CD4-positive, alpha-beta T cell (primary cell): Measurements from ENCODE around the gene CADM1. TPM values are rescaled to one million over a fixed set of nuclear protein-coding genes. Genes with fewer than 3 reads are reported as not detected.

Experiments used
- ATAC-seq: fragments of 200-7000 bp; cut with Tn5 transposase; one replicate; pipeline ENCODE4 v1.10.0; 2022; ENCODE audit warnings: mild to moderate bottlenecking; ENCODE audit not compliant: poor library complexity
- CTCF ChIA-PET: fragments of 350-600 bp; sonication (Branson Sonifier 250); formaldehyde crosslinking; loops from one replicate; lab custom pipeline; 2021; ENCODE audit warnings: antibody characterized with exemption, inconsistent platforms; lab: Charles Lee
- POLR2A ChIA-PET: fragments of 350-600 bp; sonication (Branson Sonifier 250); formaldehyde crosslinking; loops from one replicate; lab custom pipeline; 2021; ENCODE audit warnings: antibody characterized with exemption, inconsistent platforms; lab: Charles Lee
- DNase-seq, 14 experiments: peaks; one replicate each; pipeline ENCODE4 v3.0.0-alpha.2; 2013 to 2020; ENCODE audit warnings: mixed read lengths in 2 of 14
- H3K27ac ChIP-seq, 2 donors: one replicate each; pipeline versions ENCODE4 v1.5.1 to v1.7.0; 2013; ENCODE audit warnings: low read length in 2 of 2, low read depth in 1 of 2, mild to moderate bottlenecking in 1 of 2
- H3K27me3 ChIP-seq, 2 experiments: 1 replicate in 1 of 2; 2 replicates in 1 of 2; pipeline versions ENCODE4 v1.6.1 to v1.7.0; 2013; ENCODE audit warnings: low read length in 2 of 2, control low read depth in 1 of 2, mild to moderate bottlenecking in 1 of 2, moderate library complexity in 1 of 2; ENCODE audit not compliant: insufficient read depth in 2 of 2, control insufficient read depth in 1 of 2
- H3K36me3 ChIP-seq: one replicate; pipeline ENCODE4 v1.6.1; 2013; ENCODE audit warnings: low read length, control low read depth; ENCODE audit not compliant: insufficient read depth
- H3K4me1 ChIP-seq: one replicate; pipeline ENCODE4 v1.6.1; 2013; ENCODE audit warnings: low read length, control low read depth; ENCODE audit not compliant: insufficient read depth
- H3K4me3 ChIP-seq: one replicate; pipeline ENCODE4 v1.5.1; 2013; ENCODE audit warnings: mild to moderate bottlenecking, low read length, moderate library complexity
- H3K9me3 ChIP-seq, 2 experiments: 1 replicate in 1 of 2; 2 replicates in 1 of 2; pipeline versions ENCODE4 v1.6.1 to v1.7.0; 2013; ENCODE audit warnings: low read length in 2 of 2, mild to moderate bottlenecking in 2 of 2, control low read depth in 1 of 2, moderate library complexity in 1 of 2; ENCODE audit not compliant: control insufficient read depth in 1 of 2, insufficient read depth in 1 of 2
- H3K27ac Mint-ChIP-seq: one replicate; pipeline ENCODE4 v1.8.0; 2020; ENCODE audit warnings: mixed read lengths
- H3K27me3 Mint-ChIP-seq: one replicate; pipeline ENCODE4 v1.8.0; 2021; ENCODE audit warnings: mixed read lengths
- H3K36me3 Mint-ChIP-seq: one replicate; pipeline ENCODE4 v1.8.0; 2021; ENCODE audit warnings: low read depth, mixed read lengths
- H3K4me1 Mint-ChIP-seq: one replicate; pipeline ENCODE4 v1.8.0; 2021; ENCODE audit warnings: low read depth, mixed read lengths
- H3K4me3 Mint-ChIP-seq: one replicate; pipeline ENCODE4 v1.8.0; 2020; ENCODE audit warnings: mild to moderate bottlenecking, mixed read lengths
- H3K9me3 Mint-ChIP-seq: one replicate; pipeline ENCODE4 v1.8.0; 2020; ENCODE audit warnings: mixed read lengths
- CTCF ChIP-seq: fragments of 200-600 bp; IDR thresholded peaks from one replicate; pipeline ENCODE4 v1.8.0; 2022; ENCODE audit warnings: antibody characterized with exemption, mild to moderate bottlenecking
- intact Hi-C, 2 experiments: fragments of 100-400 bp; cut with DNase I in 1 of 2; cut with micrococcal nuclease in 1 of 2; formaldehyde crosslinking; loops; one replicate each; pipeline versions ENCODE4 v1.15.1 to v1.9.0; 2023 to 2025; cut with DNase I, micrococcal nuclease
- total RNA-seq, 174 experiments: library from RNA in 2 of 174; stranded (reverse) in 2 of 174; gene quantifications; one replicate each; pipeline ENCODE4 v1.2.3 and lab custom pipeline; 2021 to 2026

The CADM1 gene
- total RNA-seq, 2 experiments from 2014 or later: 1.1 to 1.4 TPM

GRCh38 chr11:115123641-115124040, 380.6 kb downstream of the CADM1 start:
- H3K36me3 ChIP-seq: no peaks in the 10 kb centered on the region
- no peaks in the 10 kb centered on the region for H3K4me1 Mint-ChIP-seq
- no peaks in the 10 kb centered on the region for H3K4me1 ChIP-seq
- H3K27ac ChIP-seq: no peak overlapping the region
- H3K4me3 Mint-ChIP-seq: no peak overlapping the region
- CTCF ChIA-PET: no interaction called here
- intact Hi-C loops: no loop called here
- no peak for ATAC-seq
- no peaks in the 10 kb centered on the region for H3K27me3 ChIP-seq
- no peak for TF ChIP-seq CTCF
- H3K9me3 ChIP-seq: no peaks in the 10 kb centered on the region
- DNase-seq: no peak
- no peak overlapping the region for H3K4me3 ChIP-seq
- H3K27me3 Mint-ChIP-seq: peaks cover 9% of the 10 kb centered on the region
- POLR2A ChIA-PET: no interaction called here
- no peak overlapping the region for H3K27ac Mint-ChIP-seq
- no peaks in the 10 kb centered on the region for H3K36me3 Mint-ChIP-seq
- no peaks in the 10 kb centered on the region for H3K9me3 Mint-ChIP-seq

GRCh38 chr11:115122274-115122673, 381.9 kb downstream of the CADM1 start:
- H3K4me1 Mint-ChIP-seq: no peaks in the 10 kb centered on the region
- Histone ChIP-seq H3K9me3 (no peaks in the 10 kb centered on the region), H3K27ac (no peak overlapping the region), H3K27me3 (no peaks in the 10 kb centered on the region), H3K36me3 (no peaks in the 10 kb centered on the region), H3K4me1 (no peaks in the 10 kb centered on the region), H3K4me3 (no peak overlapping the region)
- no peak overlapping the region for H3K27ac Mint-ChIP-seq
- POLR2A ChIA-PET: no interaction called here
- no peak overlapping the region for H3K4me3 Mint-ChIP-seq
- DNase-seq: no peak
- no peaks in the 10 kb centered on the region for H3K36me3 Mint-ChIP-seq
- TF ChIP-seq CTCF: no peak
- H3K9me3 Mint-ChIP-seq: no peaks in the 10 kb centered on the region
- ATAC-seq: no peak
- intact Hi-C loops: no loop called here
- CTCF ChIA-PET: no interaction called here
- peaks cover 14% of the 10 kb centered on the region for H3K27me3 Mint-ChIP-seq
